Stimulated activated CD4-positive, alpha-beta T cell treated with anti-CD3 and anti-CD28 coated beads, Interleukin-15, amount 100 ng/mL, for 1 hour (primary cell): Measurements from ENCODE around the gene CMIP.

Source experiments
- DNase-seq, 2 donors: peaks; one replicate each; pipeline ENCODE4 v3.0.0-alpha.2; 2020; ENCODE audit warnings: low read depth in 1 of 2, low spot score in 1 of 2

CMIP gene

GRCh38 chr16:81547194-81547938 lies 102.8 kb downstream of the CMIP start:
- no peak for DNase-seq

GRCh38 chr16:81547939-81548216 lies 103.3 kb downstream of the CMIP start:
- DNase-seq = no peak

GRCh38 chr16:81548551-81548875 lies 103.9 kb downstream of the CMIP start:
- DNase-seq = no peak

- DNase-seq = no peak
Measured at GRCh38 chr16:81548876-81549546, 104.4 kb downstream of the CMIP start.

GRCh38 chr16:81549547-81550431 lies 105.2 kb downstream of the CMIP start:
- no peak for DNase-seq

GRCh38 chr16:81550432-81550808 lies 105.8 kb downstream of the CMIP start:
- no peak for DNase-seq

- DNase-seq = no peak
Measured at GRCh38 chr16:81551151-81551808, 106.7 kb downstream of the CMIP start.

- no peak for DNase-seq
Measured at GRCh38 chr16:81551821-81552304, 107.3 kb downstream of the CMIP start.

- no peak for DNase-seq
Measured at GRCh38 chr16:81552743-81553079, 108.1 kb downstream of the CMIP start.

GRCh38 chr16:81553080-81553813 lies 108.6 kb downstream of the CMIP start:
- no peak for DNase-seq

- no peak for DNase-seq
Measured at GRCh38 chr16:81553814-81554675, 109.4 kb downstream of the CMIP start.

- DNase-seq = no peak
Measured at GRCh38 chr16:81554979-81555378, 110.4 kb downstream of the CMIP start.

GRCh38 chr16:81555660-81556059 lies 111.1 kb downstream of the CMIP start:
- no peak for DNase-seq

GRCh38 chr16:81556715-81557284 lies 112.2 kb downstream of the CMIP start:
- no peak for DNase-seq

GRCh38 chr16:81558077-81558443 lies 113.5 kb downstream of the CMIP start:
- no peak for DNase-seq

GRCh38 chr16:81558444-81559175 lies 114.0 kb downstream of the CMIP start:
- no peak for DNase-seq

GRCh38 chr16:81560979-81561657 lies 116.5 kb downstream of the CMIP start:
- DNase-seq = no peak

- DNase-seq = no peak
Measured at GRCh38 chr16:81562174-81562849, 117.7 kb downstream of the CMIP start.
